ENCODE results near the gene ACOT8. TPM values are rescaled to one million over a fixed set of nuclear protein-coding genes. Genes with fewer than 3 reads are reported as not detected.

Gene ACOT8
- polyA plus RNA-seq, 2 of the 4 experiments (the other 2 are of a cell fraction), result 14.0 to 18.5 TPM

- ChIA-PET CTCF (interaction anchor here (0.7 to 1.9 kb wide), 10 partner anchors 9 to 133 kb away, joined by 3 to 12 read pairs (median 4); partner anchors contain the start of genes CTSA and NEURL2), POLR2A (interaction anchor here (0.6 to 2.2 kb wide), 15 partner anchors 9 to 518 kb away, joined by 3 to 26 read pairs (median 4); partner anchors contain the start of genes CTSA, NEURL2, SNX21 and SYS1)
- no peaks in the 10 kb centered on the region for H3K9me3 ChIP-seq
- ATAC-seq, result peak; percentile 99 to 100
- 1% methylated on average over 23 of the region's 23 CpGs for WGBS (ENCODE audit: missing lambda C conversion rate)
- H3K4me3 ChIP-seq, result peak within 1 kb of the TSS; percentile 73
- H3K4me2 ChIP-seq, result peak within 1 kb of the TSS; percentile 92
- H3K4me1 ChIP-seq, result peaks cover 17% of the 10 kb centered on the region
- FAIRE-seq, result peak; percentile 92
- peak within 1 kb of the TSS; percentile 79 to 81 for H3K27ac ChIP-seq
- TF ChIP-seq PHF8 (IDR thresholded peaks at IDR 0.05; ENCODE audit: borderline replicate concordance, low read depth), result peak; percentile 65; the same call in 1 of the 2 replicates
- no peak for TF ChIP-seq NR3C1 (IDR thresholded peaks at IDR 0.05)
- TF ChIP-seq FOXS1 (CRISPR knock-in tag; IDR thresholded peaks at IDR 0.05), result no peak
- TF ChIP-seq ELK1 (IDR thresholded peaks at IDR 0.05; ENCODE audit: low read depth, low read length), result no peak
- no peak for TF ChIP-seq USF2 (IDR thresholded peaks at IDR 0.05)
- no peak for TF ChIP-seq CHD2 (IDR thresholded peaks at IDR 0.05; ENCODE audit: low read length, partially characterized antibody)
- TF ChIP-seq CHD4 (IDR thresholded peaks at IDR 0.05; ENCODE audit: borderline replicate concordance), result no peak
- no peak for TF ChIP-seq ZSCAN20 (CRISPR knock-in tag; IDR thresholded peaks at IDR 0.05)
- TF ChIP-seq ESRRA (IDR thresholded peaks at IDR 0.05; ENCODE audit: borderline replicate concordance, low read length), result no peak
- 0 out of 2 replicates have a peak, but pooled peaks have one; percentile 42 for TF ChIP-seq HDAC2 (IDR thresholded peaks at IDR 0.05)
- peak; percentile 69 for TF ChIP-seq KDM1A (IDR thresholded peaks at IDR 0.05; ENCODE audit: low read depth)
- TF ChIP-seq HOXB13 (CRISPR knock-in tag; IDR thresholded peaks at IDR 0.05; ENCODE audit: low read depth), result no peak
- no peak for TF ChIP-seq NPAS2 (CRISPR knock-in tag; IDR thresholded peaks at IDR 0.05; ENCODE audit: borderline replicate concordance)
- TF ChIP-seq JUN (IDR thresholded peaks at IDR 0.05), result peak; percentile 50 to 58; a peak in 3 of 5 replicates
- TF ChIP-seq, protein P1, sequence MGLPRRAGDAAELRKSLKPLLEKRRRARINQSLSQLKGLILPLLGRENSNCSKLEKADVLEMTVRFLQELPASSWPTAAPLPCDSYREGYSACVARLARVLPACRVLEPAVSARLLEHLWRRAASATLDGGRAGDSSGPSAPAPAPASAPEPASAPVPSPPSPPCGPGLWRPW (IDR thresholded peaks at IDR 0.05), result no peak
- no peak for TF ChIP-seq EHMT2 (IDR thresholded peaks at IDR 0.05; ENCODE audit: low read depth)
- TF ChIP-seq, protein P2, sequence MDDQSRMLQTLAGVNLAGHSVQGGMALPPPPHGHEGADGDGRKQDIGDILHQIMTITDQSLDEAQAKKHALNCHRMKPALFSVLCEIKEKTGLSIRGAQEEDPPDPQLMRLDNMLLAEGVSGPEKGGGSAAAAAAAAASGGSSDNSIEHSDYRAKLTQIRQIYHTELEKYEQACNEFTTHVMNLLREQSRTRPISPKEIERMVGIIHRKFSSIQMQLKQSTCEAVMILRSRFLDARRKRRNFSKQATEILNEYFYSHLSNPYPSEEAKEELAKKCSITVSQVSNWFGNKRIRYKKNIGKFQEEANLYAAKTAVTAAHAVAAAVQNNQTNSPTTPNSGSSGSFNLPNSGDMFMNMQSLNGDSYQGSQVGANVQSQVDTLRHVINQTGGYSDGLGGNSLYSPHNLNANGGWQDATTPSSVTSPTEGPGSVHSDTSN (IDR thresholded peaks at IDR 0.05), result peak; percentile 98
- TF ChIP-seq, protein P3, sequence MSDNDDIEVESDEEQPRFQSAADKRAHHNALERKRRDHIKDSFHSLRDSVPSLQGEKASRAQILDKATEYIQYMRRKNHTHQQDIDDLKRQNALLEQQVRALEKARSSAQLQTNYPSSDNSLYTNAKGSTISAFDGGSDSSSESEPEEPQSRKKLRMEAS (IDR thresholded peaks at IDR 0.05), result no peak
- no peak for TF ChIP-seq FOSL2 (IDR thresholded peaks at IDR 0.05)
- TF ChIP-seq FOSL2 (CRISPR knock-in tag; IDR thresholded peaks at IDR 0.05), result no peak
- TF ChIP-seq POLR2A (IDR thresholded peaks at IDR 0.05; ENCODE audit: low read length), result peak; percentile 89
- no peak for TF ChIP-seq SREBF2 (IDR thresholded peaks at IDR 0.05)
- no peak for TF ChIP-seq FOSB (CRISPR knock-in tag; IDR thresholded peaks at IDR 0.05)
- TF ChIP-seq CEBPB (IDR thresholded peaks at IDR 0.05), result no peak
- TF ChIP-seq CTCF (IDR thresholded peaks at IDR 0.05), result no peak
- TF ChIP-seq BHLHE40 (IDR thresholded peaks at IDR 0.05; ENCODE audit: low read depth, low read length), result no peak
- peak; percentile 77; the same call in 1 of the 2 replicates for TF ChIP-seq RFX5 (IDR thresholded peaks at IDR 0.05)
- TF ChIP-seq, protein P4, sequence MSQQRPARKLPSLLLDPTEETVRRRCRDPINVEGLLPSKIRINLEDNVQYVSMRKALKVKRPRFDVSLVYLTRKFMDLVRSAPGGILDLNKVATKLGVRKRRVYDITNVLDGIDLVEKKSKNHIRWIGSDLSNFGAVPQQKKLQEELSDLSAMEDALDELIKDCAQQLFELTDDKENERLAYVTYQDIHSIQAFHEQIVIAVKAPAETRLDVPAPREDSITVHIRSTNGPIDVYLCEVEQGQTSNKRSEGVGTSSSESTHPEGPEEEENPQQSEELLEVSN (IDR thresholded peaks at IDR 0.05; ENCODE audit: borderline replicate concordance, low read depth), result no peak
- no peak for TF ChIP-seq ZNF302 (CRISPR knock-in tag; IDR thresholded peaks at IDR 0.05)
- TF ChIP-seq CBX8 (IDR thresholded peaks at IDR 0.05), result no peak
- TF ChIP-seq EHF (CRISPR knock-in tag; IDR thresholded peaks at IDR 0.05), result no peak
- TF ChIP-seq, protein P5, sequence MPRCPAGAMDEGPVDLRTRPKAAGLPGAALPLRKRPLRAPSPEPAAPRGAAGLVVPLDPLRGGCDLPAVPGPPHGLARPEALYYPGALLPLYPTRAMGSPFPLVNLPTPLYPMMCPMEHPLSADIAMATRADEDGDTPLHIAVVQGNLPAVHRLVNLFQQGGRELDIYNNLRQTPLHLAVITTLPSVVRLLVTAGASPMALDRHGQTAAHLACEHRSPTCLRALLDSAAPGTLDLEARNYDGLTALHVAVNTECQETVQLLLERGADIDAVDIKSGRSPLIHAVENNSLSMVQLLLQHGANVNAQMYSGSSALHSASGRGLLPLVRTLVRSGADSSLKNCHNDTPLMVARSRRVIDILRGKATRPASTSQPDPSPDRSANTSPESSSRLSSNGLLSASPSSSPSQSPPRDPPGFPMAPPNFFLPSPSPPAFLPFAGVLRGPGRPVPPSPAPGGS (IDR thresholded peaks at IDR 0.05), result peak; percentile 58; the same call in 1 of the 3 replicates
- peak; percentile 67 for TF ChIP-seq ZFP36 (IDR thresholded peaks at IDR 0.05; ENCODE audit: borderline replicate concordance, partially characterized antibody)
- TF ChIP-seq RARB (CRISPR knock-in tag; IDR thresholded peaks at IDR 0.05), result no peak
- peak; percentile 98 to 99 for DNase-seq (ENCODE audit: low read depth in 1 of 2, low spot score in 1 of 2)
Measured at GRCh38 chr20:45880988-45881788, 24.0 kb upstream of the ACOT8 start, which contains the start of gene ZSWIM1. TSS of gene ZSWIM1 (plus strand) at chr20:45881227. CDS start at chr20:45882593, 1,366 bp downstream.

Measured in A549 (cell line).